Peyer's patch (tissue), 4 donors: ENCODE results near the gene CPED1.

ENCODE experiments used
- POLR2A ChIP-seq, 2 donors: fragments of 450-650 bp; IDR thresholded peaks; one replicate each; pipeline ENCODE4 v1.5.1; 2017; ENCODE audit warnings: antibody characterized with exemption in 2 of 2, mild to moderate bottlenecking in 2 of 2, moderate library complexity in 2 of 2
- TF ChIP-seq, protein P1 (sequence below), 6 experiments: fragments of 450-650 bp in 4 of 6; fragments of 200-600 bp in 2 of 6; sonication (generic) in 1 of 6; IDR thresholded peaks; one replicate each; pipeline ENCODE4 v1.5.1; 2017 to 2019; ENCODE audit warnings: antibody characterized with exemption in 6 of 6, mild to moderate bottlenecking in 3 of 6, moderate library complexity in 1 of 6

- TF ChIP-seq, protein P1, sequence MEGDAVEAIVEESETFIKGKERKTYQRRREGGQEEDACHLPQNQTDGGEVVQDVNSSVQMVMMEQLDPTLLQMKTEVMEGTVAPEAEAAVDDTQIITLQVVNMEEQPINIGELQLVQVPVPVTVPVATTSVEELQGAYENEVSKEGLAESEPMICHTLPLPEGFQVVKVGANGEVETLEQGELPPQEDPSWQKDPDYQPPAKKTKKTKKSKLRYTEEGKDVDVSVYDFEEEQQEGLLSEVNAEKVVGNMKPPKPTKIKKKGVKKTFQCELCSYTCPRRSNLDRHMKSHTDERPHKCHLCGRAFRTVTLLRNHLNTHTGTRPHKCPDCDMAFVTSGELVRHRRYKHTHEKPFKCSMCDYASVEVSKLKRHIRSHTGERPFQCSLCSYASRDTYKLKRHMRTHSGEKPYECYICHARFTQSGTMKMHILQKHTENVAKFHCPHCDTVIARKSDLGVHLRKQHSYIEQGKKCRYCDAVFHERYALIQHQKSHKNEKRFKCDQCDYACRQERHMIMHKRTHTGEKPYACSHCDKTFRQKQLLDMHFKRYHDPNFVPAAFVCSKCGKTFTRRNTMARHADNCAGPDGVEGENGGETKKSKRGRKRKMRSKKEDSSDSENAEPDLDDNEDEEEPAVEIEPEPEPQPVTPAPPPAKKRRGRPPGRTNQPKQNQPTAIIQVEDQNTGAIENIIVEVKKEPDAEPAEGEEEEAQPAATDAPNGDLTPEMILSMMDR (IDR thresholded peaks at IDR 0.05): no peak
- no peak for TF ChIP-seq POLR2A (IDR thresholded peaks at IDR 0.05)
Observed at GRCh38 chr7:120949393-120949911, 39.1 kb upstream of the CPED1 start.
